Keratinocyte (primary cell): Measurements from ENCODE around the gene NCR2.

ENCODE experiments used
- CTCF ChIP-seq, 3 experiments: IDR thresholded peaks in 1 of 3; conservative IDR thresholded peaks in 1 of 3; optimal IDR thresholded peaks in 1 of 3; 2 replicates in 2 of 3; 3 replicates in 1 of 3; pipeline versions ENCODE3 to v1.5.1; 2011; ENCODE audit warnings: low read length in 3 of 3, mild to moderate bottlenecking in 3 of 3, moderate library complexity in 2 of 3, control low read depth in 1 of 3, inconsistent platforms in 1 of 3; ENCODE audit not compliant: insufficient read depth in 2 of 3; ENCODE audit errors: extremely low read depth in 1 of 3
- EZH2 ChIP-seq: IDR thresholded peaks from one replicate; pipeline ENCODE4 v1.6.1; 2012; ENCODE audit warnings: inconsistent platforms, mild to moderate bottlenecking, low read length, moderate library complexity

DNA sequence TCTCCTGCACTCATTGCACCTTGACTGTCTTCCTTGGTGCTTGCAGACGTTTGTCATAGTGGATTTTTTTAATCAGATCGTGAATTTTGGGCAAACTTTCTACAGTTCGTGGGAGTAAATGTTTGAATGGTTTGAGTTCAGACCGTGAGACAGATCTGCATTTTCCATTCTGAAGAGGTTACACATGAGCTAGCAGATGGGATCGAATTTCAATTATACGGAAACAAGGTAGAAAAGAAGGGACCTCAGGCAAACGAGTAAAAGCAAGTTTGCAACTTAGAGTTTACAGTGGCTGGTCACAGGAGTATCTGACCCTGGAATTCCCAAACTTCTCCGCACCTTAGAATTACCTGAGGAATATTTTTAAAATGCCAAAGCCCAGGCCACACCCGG lies 17.2 kb upstream of the NCR2 start:
- TF ChIP-seq CTCF (optimal IDR thresholded peaks at IDR 0.05 in 1 of 3, IDR thresholded peaks at IDR 0.05 in 1 of 3, conservative IDR thresholded peaks at IDR 0.05 in 1 of 3; ENCODE audit: extremely low read depth in 1 of 3, insufficient read depth in 2 of 3, low read length in 3 of 3) (no peak), EZH2 (no peak)
